ENCODE data around the gene TNC.

TNC gene

GRCh38 chr9:115042781-115043509, 75.0 kb downstream of the TNC start:
- no peak for DNase-seq

DNA sequence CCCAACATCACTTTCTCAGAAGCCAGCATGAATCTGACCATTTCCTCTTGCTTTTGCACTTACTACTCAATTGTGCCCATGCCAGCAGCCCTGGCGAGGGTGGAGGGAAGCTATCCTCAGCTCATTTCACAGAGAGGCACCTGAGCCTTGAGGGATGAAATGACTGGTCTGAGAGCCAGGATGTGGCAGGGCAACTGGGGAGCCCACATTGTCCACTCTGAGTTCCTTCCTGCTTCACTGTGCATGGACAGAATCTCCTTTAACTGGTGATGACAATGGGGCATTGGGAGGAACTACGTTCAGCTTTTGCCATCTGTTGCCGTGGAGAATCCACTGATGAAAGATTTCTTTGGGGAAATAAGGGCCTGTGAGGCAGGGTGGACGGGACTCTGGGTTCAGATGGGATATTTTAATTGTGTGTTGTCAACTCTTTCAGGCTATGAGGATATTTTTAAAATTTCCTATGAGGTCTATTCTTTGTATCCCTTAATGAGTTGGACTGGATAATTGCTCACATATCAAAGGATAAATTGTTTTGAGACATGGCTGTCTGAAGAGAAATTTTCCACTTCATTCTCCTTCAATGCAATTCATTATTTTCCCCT, 78.3 kb downstream of the TNC start:
- DNase-seq = no peak

DNA sequence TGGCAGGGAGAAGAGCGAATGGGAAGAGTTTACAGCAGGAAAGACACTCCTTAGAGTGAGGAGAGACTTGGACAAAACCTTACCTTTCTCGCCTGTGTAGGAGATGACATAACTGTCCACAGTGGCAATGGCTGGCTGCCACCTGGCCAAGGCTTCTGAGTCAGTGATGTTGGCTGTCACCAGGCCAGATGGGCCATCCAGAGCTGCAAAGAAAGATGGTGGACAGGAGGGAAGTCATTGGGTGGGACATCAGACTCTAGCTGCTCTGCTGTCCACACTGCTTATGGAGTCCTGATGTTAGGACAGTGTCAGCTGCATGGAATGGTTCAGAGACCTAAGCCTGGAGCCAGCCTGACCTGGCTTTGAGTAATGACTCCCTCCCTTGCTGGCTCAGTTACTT, 79.8 kb downstream of the TNC start:
- no peak for DNase-seq

DNA sequence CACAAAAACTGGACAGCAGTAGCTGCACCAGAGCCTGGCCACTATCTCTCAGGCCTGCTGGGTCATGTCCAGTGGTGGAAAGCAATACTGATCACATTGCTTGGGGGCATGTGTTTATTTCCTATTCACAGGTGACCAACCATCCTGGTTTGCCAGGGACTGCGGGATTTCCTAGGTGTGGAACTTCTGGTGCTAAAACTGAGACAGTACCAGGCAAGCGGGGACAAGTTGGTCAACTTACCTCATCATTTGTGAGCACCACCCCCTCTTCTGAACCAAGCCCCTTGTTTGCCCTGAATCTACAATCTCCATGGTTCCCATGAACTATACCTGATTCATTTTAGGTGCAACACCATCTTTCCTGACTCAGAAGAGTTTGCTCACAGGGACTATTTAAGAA, 81.3 kb downstream of the TNC start:
- DNase-seq = no peak

- DNase-seq = no peak
These were observed 81.9 kb downstream of the TNC start for GRCh38 chr9:115035841-115036612.

DNA sequence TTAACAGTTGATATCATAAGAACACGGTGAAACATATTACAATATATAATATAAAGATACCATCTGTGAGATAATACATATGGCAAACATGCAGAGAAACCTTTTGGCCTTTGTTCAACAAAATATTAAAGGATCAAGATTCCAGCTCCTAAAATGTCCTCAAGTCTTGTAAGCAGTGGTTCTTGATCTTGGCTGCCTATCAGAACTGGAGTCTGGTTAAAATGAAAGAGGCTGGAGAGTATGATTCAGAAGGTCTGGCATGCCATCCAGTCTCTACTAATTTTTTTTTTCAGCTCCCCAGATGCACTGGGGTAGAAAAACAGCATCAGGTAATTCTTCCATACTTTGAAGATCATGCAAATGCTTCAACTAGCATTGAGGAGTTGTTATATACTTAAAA, 83.2 kb downstream of the TNC start:
- no peak for DNase-seq

DNA sequence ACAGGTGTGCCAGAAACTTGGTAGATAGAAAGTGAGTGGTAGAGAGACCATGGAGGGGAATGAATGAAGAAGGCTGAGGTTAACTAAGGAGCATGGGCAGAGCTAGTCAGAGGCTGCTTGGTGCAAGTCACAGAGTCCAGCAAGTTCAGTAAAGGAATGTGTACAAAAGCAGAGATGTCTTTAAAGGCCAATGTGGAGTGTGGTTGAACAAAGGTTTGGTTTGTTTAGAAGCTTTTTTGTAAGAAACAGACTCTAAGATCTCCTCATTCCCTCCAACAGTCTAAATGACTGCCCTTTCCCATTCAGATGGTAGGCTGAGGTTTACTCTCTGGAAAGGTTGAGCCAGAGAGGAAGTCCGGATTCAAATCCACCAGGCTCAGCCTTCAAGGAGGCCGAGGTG, 84.2 kb downstream of the TNC start:
- no peak for DNase-seq

DNA sequence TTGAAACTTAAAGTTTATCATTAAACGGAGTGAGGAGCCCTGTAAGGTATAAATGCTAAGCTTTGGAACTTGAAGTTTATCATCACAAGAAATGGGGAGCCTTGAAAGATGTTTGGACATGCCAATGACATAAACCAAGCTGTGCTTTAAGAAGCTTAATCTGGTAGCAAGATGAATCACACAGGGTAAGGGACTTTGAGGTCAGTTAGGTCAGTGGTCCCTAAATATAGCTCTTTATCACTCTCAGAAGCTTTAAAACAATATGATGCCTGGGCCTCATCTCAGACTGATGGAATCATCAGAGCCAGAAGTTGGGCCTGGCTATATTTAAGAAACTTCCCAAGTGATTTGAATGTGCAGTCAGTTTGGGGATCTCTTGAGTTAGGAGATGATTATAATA, 85.7 kb downstream of the TNC start:
- DNase-seq = no peak

DNA sequence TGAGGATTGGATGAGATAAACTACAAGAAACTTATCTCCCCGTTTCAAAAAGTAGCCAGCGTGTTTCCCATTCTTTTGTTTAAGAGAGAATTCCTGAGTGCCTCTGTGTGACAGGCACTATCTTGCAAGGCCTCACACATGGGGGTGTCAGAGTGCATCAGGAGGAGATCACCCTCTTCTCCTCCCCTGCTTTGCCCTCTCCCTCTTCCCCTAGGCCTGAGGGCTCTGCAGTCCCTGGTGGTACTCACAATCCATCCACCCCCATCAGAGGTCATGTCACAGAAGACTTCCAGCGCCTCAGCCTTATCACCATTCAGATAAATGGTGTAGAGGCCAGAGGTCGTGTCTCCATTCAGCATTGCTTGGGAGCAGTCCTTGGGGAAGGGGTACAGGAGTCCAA, 88.0 kb downstream of the TNC start:
- DNase-seq = no peak

DNA sequence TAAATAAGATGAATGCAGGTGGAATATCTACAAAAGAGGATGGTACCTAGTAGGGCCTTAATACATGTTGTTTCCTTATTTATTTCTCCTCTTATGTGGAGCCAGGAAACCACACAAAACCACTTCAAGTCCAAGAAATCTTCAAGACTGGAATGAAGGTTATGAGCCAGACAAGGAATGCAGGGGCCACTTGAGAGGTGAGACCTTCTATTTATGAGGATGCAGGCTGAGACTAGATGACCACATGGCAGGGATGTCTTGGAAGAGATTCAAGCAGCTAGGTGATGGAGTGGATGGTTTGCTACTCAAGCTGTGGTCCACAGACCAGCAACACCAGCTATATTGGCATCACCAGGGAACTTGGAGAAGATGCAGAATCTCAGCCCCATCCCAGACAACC, 92.2 kb downstream of the TNC start:
- no peak for DNase-seq

- DNase-seq = no peak
These were observed 92.9 kb downstream of the TNC start for GRCh38 chr9:115024925-115025535.

- no peak for DNase-seq
These were observed 95.1 kb downstream of the TNC start for GRCh38 chr9:115022760-115023434.

GRCh38 chr9:115018547-115019435, 99.2 kb downstream of the TNC start:
- DNase-seq = no peak

DNA sequence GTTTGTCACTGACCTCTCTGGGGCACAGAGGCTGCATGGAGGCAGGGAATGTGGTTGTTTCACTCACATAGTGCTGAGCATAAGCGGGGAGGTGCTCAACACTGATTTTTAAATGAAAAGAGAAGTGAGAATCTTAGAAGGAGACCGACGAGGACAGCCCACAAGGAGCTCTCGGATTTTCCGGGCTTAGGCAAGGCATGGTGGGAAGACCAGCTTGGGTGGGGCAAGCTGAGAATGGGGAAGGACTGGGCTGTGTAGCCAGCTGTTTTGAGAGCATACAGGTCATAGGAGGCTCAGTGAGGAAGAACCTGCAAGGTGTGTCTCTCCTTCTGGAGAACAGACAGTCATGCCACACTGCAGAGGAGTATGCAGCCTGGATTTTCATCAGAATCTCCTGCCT, 101.6 kb downstream of the TNC start:
- DNase-seq = no peak

DNA sequence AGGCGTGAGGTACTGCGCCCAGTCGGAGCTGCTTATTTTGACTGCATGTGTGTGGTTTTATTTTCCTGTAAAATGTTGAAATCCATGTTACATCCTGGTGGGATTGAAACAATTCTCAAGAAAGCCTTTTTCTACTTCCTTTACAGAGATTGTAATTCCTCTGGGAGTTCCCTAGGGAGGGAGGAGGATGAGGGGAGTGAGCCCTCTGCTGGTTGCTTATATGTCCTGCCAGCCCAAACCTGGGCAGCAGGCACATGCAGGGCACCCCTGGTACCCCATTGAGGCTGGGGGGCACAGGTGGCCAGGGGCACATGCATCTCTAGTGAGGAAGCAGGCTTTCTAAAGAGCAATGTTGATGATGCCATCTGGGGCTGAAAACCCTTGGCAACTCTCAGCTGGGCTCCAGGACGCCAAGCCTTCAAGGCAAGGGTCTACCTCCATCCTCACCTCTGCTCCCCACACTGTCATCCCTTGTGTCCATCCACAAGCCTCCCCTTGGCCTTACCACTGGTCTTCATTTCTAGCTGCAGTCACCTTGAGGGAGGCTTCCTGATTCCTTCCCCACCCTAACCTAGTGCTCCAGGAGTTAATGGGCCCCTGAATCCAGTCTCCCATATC, 102.8 kb downstream of the TNC start:
- no peak for DNase-seq

DNA sequence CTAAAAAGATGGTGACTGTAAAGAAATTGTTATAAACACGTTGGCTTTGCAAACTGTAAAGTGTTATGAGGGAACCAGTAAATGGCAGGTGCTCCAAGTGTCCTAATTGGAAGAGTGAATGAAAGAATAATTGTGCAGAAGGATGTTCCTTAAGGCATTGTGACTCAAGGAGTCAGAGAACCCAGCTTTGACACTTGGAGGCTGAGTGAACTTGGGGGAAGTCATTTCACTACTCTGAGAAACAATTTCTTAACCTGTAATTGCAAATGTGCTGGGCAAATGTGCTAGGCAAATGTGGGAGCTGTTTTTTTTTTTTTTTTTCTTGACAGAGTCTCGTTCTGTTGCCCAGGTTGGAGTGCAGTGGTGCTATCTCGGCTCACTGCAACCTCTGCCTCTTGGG, 103.5 kb downstream of the TNC start:
- no peak for DNase-seq

GRCh38 chr9:115013998-115014397, 104.0 kb downstream of the TNC start:
- peak; percentile 77 for DNase-seq

DNA sequence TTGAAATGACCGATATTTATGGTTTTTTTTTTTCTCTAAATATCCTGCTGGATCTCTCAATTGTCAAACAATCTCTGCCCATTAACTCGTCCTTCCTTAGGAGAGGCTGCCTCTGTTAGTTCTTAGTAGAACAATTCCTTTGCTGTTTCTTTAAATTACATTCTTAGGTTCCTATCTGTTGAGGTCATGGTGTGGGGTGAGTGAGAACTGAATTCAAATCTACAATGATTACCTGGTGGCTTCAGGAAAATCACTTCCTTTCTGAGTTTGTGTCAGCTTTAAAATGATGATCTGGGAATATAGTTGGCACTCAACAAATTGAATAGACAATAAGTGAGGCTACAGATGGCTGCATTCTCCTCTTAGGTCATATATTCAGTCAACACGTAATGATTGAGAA, 105.5 kb downstream of the TNC start:
- DNase-seq = no peak

GRCh38 chr9:115010874-115011273, 107.1 kb downstream of the TNC start:
- DNase-seq = no peak

GRCh38 chr9:115008536-115009270, 109.3 kb downstream of the TNC start:
- no peak for DNase-seq

- DNase-seq = no peak
These were observed 111.3 kb downstream of the TNC start for GRCh38 chr9:115006660-115007059.

Data from activated T-cell treated with anti-CD3 and anti-CD28 coated beads, Interleukin-2, amount 50 U/mL, for 1 hour (primary cell).